IMR-90 (cell line): ENCODE measurements around the gene PIGC. TPM values are rescaled to one million over a fixed set of nuclear protein-coding genes. Genes with fewer than 3 reads are reported as not detected.

Source experiments
- ATAC-seq: fragments of 200-7000 bp; cut with Tn5 transposase; 2 replicates; pipeline ENCODE4 v1.9.1; 2020; ENCODE audit warnings: low read depth, mild to moderate bottlenecking, moderate library complexity
- BruUV-seq: library from RNA; stranded (reverse); fragments of 400-500 nt; replicated peaks from 2 replicates; lab custom pipeline; 2021; lab: Mats Ljungman, UMichigan
- CTCF ChIA-PET: fragments of 300-600 bp; formaldehyde crosslinking; extraction: SDS; loops from one replicate; lab custom pipeline; 2021; ENCODE audit warnings: antibody characterized with exemption; lab: Yijun Ruan, JAX
- POLR2A ChIA-PET: fragments of 300-600 bp; sonication (Branson Sonifier 250); formaldehyde crosslinking; loops from one replicate; lab custom pipeline; 2022; ENCODE audit warnings: antibody characterized with exemption; ENCODE audit not compliant: unreplicated experiment; lab: Charles Lee
- DNase-seq: peaks from one replicate; pipeline ENCODE4 v3.0.0; 2013
- H2AFZ ChIP-seq: replicated peaks from 2 replicates; pipeline ENCODE3; 2013; ENCODE audit warnings: low read length, mild to moderate bottlenecking; ENCODE audit not compliant: poor library complexity
- H2AK5ac ChIP-seq: 2 replicates; pipeline ENCODE4 v1.6.1; 2013; ENCODE audit warnings: low read depth, low read length, inconsistent platforms
- H2AK9ac ChIP-seq: replicated peaks from 2 replicates; pipeline ENCODE3; 2013; ENCODE audit warnings: mild to moderate bottlenecking, low read depth, low read length, moderate library complexity; ENCODE audit not compliant: poor library complexity
- H2BK120ac ChIP-seq: 2 replicates; pipeline ENCODE4 v1.6.1; 2013; ENCODE audit warnings: low read depth, low read length, inconsistent platforms
- H2BK15ac ChIP-seq: 3 replicates; pipeline ENCODE4 v1.6.1; 2013; ENCODE audit warnings: low read depth, low read length, inconsistent platforms
- H2BK20ac ChIP-seq: 2 replicates; pipeline ENCODE4 v1.6.1; 2013; ENCODE audit warnings: low read depth, mild to moderate bottlenecking, inconsistent platforms, low read length, moderate library complexity
- H2BK5ac ChIP-seq: 2 replicates; pipeline ENCODE4 v1.6.1; 2013; ENCODE audit warnings: mild to moderate bottlenecking, low read depth, low read length, inconsistent platforms; ENCODE audit not compliant: poor library complexity, severe bottlenecking
- H3K14ac ChIP-seq: replicated peaks from 2 replicates; pipeline ENCODE4 v1.6.1; 2013; ENCODE audit warnings: low read depth, low read length, inconsistent platforms
- H3K18ac ChIP-seq: 2 replicates; pipeline ENCODE4 v1.6.1; 2013; ENCODE audit warnings: low read depth, low read length, control low read depth
- H3K23ac ChIP-seq: 2 replicates; pipeline ENCODE4 v1.6.1; 2013; ENCODE audit warnings: low read depth, low read length, inconsistent platforms
- H3K27ac ChIP-seq: 2 replicates; pipeline ENCODE4 v1.5.1; 2013; ENCODE audit warnings: mild to moderate bottlenecking, control low read depth, low read length; ENCODE audit not compliant: insufficient read depth
- H3K27me3 ChIP-seq: 2 replicates; pipeline ENCODE4 v1.6.1; 2013; ENCODE audit warnings: low read length; ENCODE audit not compliant: control insufficient read depth, insufficient read depth
- H3K36me3 ChIP-seq: 2 replicates; pipeline ENCODE4 v1.6.1; 2013; ENCODE audit warnings: low read length, mixed read lengths; ENCODE audit not compliant: control insufficient read depth, insufficient read depth
- H3K4ac ChIP-seq: 2 replicates; pipeline ENCODE4 v1.6.1; 2013; ENCODE audit warnings: low read depth, low read length, inconsistent platforms
- H3K4me1 ChIP-seq: 2 replicates; pipeline ENCODE4 v1.6.1; 2013; ENCODE audit warnings: low read length, mixed read lengths; ENCODE audit not compliant: control insufficient read depth, insufficient read depth
- H3K4me2 ChIP-seq: 2 replicates; pipeline ENCODE4 v1.6.1; 2013; ENCODE audit warnings: low read depth, mild to moderate bottlenecking, control low read depth, low read length, moderate library complexity
- H3K4me3 ChIP-seq: 2 replicates; pipeline ENCODE4 v1.5.1; 2013; ENCODE audit warnings: low read depth, mild to moderate bottlenecking, control low read depth, low read length, moderate library complexity; ENCODE audit not compliant: insufficient read depth
- H3K56ac ChIP-seq: 2 replicates; pipeline ENCODE4 v1.6.1; 2013; ENCODE audit warnings: low read length, inconsistent platforms; ENCODE audit not compliant: insufficient read depth; ENCODE audit errors: extremely low read depth
- H3K79me1 ChIP-seq, 2 experiments: 2 replicates each; pipeline ENCODE4 v1.6.1; 2013; ENCODE audit warnings: low read length in 2 of 2, inconsistent platforms in 1 of 2, low read depth in 1 of 2
- H3K9ac ChIP-seq: 2 replicates; pipeline ENCODE4 v1.6.1; 2013; ENCODE audit warnings: low read depth, low read length, control low read depth
- H3K9me1 ChIP-seq: 2 replicates; pipeline ENCODE4 v1.6.1; 2013; ENCODE audit warnings: low read length, inconsistent platforms; ENCODE audit not compliant: insufficient read depth
- H3K9me3 ChIP-seq: 2 replicates; pipeline ENCODE4 v1.6.1; 2013; ENCODE audit warnings: low read length; ENCODE audit not compliant: control insufficient read depth, insufficient read depth
- H4K20me1 ChIP-seq: 2 replicates; pipeline ENCODE4 v1.6.1; 2013; ENCODE audit warnings: low read length, inconsistent platforms; ENCODE audit not compliant: insufficient read depth
- H4K5ac ChIP-seq: 2 replicates; pipeline ENCODE4 v1.6.1; 2013; ENCODE audit warnings: mild to moderate bottlenecking, low read depth, low read length, control low read depth
- H4K8ac ChIP-seq, 2 experiments: 2 replicates each; pipeline ENCODE4 v1.6.1; 2013; ENCODE audit warnings: low read depth in 2 of 2, low read length in 2 of 2, control low read depth in 1 of 2, inconsistent platforms in 1 of 2
- H4K91ac ChIP-seq: 2 replicates; pipeline ENCODE4 v1.6.1; 2013; ENCODE audit warnings: low read depth, low read length, inconsistent platforms; ENCODE audit not compliant: insufficient read depth
- BHLHE40 ChIP-seq: fragments of 150-350 bp; IDR thresholded peaks from 2 replicates; pipeline ENCODE4 v1.6.1; 2016; ENCODE audit warnings: mild to moderate bottlenecking, low read depth, low read length
- CEBPB ChIP-seq: IDR thresholded peaks from 2 replicates; pipeline ENCODE4 v1.6.1; 2012; ENCODE audit warnings: low read depth, low read length, improper control_type of control experiment
- CHD1 ChIP-seq: IDR thresholded peaks from 2 replicates; pipeline ENCODE4 v1.6.1; 2012; ENCODE audit warnings: low read depth, low read length, improper control_type of control experiment
- FOS ChIP-seq: fragments of 150-350 bp; IDR thresholded peaks from 2 replicates; pipeline ENCODE4 v1.6.1; 2016; ENCODE audit warnings: low read depth, low read length
- MAFK ChIP-seq: IDR thresholded peaks from 2 replicates; pipeline ENCODE4 v1.6.1; 2012; ENCODE audit warnings: low read depth, low read length, improper control_type of control experiment
- MAZ ChIP-seq: IDR thresholded peaks from 2 replicates; pipeline ENCODE4 v1.6.1; 2012; ENCODE audit warnings: low read depth, mild to moderate bottlenecking, low read length, improper control_type of control experiment, moderate library complexity, borderline replicate concordance
- MXI1 ChIP-seq: IDR thresholded peaks from 2 replicates; pipeline ENCODE4 v1.6.1; 2012; ENCODE audit warnings: low read depth, mild to moderate bottlenecking, low read length, moderate library complexity, borderline replicate concordance
- NFE2L2 ChIP-seq: fragments of 150-350 bp; IDR thresholded peaks from 2 replicates; pipeline ENCODE4 v1.6.1; 2016; ENCODE audit warnings: low read depth, mild to moderate bottlenecking, low read length
- POLR2A ChIP-seq: IDR thresholded peaks from 2 replicates; pipeline ENCODE4 v1.6.1; 2012; ENCODE audit warnings: mild to moderate bottlenecking, low read depth, low read length
- RAD21 ChIP-seq: IDR thresholded peaks from 2 replicates; pipeline ENCODE4 v1.6.1; 2012; ENCODE audit warnings: low read length, improper control_type of control experiment
- RCOR1 ChIP-seq: IDR thresholded peaks from 2 replicates; pipeline ENCODE4 v1.6.1; 2012; ENCODE audit warnings: mild to moderate bottlenecking, low read length, improper control_type of control experiment; ENCODE audit not compliant: insufficient replicate concordance
- RFX5 ChIP-seq: IDR thresholded peaks from 2 replicates; pipeline ENCODE4 v1.8.0; 2012; ENCODE audit warnings: low read depth, mild to moderate bottlenecking, low read length, moderate library complexity
- SMC3 ChIP-seq: fragments of 150-350 bp; IDR thresholded peaks from 2 replicates; pipeline ENCODE4 v1.6.1; 2016; ENCODE audit warnings: low read depth, mild to moderate bottlenecking, antibody characterized with exemption, low read length, moderate library complexity
- USF2 ChIP-seq: fragments of 150-350 bp; IDR thresholded peaks from 2 replicates; pipeline ENCODE4 v1.6.1; 2017; ENCODE audit warnings: mild to moderate bottlenecking, antibody characterized with exemption, low read length, low read depth
- dilution Hi-C: fragments of 300-500 bp; cut with HindIII; formaldehyde crosslinking; loops from one replicate; pipeline ENCODE4 v1.14.3; 2018; ENCODE audit warnings: low sequenced_read_pairs; ENCODE audit not compliant: unreplicated experiment
- in situ Hi-C: fragments of 300-500 bp; cut with MboI; formaldehyde crosslinking; loops from 3 replicates; pipeline ENCODE4 v1.14.3; 2019; ENCODE audit warnings: low sequenced_read_pairs, inconsistent platforms, mixed read lengths
- intact Hi-C: fragments of 100-400 bp; cut with micrococcal nuclease; formaldehyde crosslinking; loops from 2 replicates; pipeline ENCODE4 v1.10.0; 2022
- polyA plus RNA-seq, 3 experiments: library from polyadenylated mRNA; depleted of rRNA; stranded (reverse); fragments of >200 nt; gene quantifications; 2 replicates each; pipeline ENCODE4 v1.2.3, GENCODE V29; 2012; ENCODE audit warnings: low replicate concordance in 1 of 3
- total RNA-seq: library from RNA; depleted of rRNA; stranded (reverse); fragments of >200 nt; gene quantifications from 2 replicates; pipeline ENCODE4 v1.2.3, GENCODE V29; 2012
- TF ChIP-seq, protein P1 (sequence below): conservative IDR thresholded peaks from 2 replicates; pipeline ENCODE4 v1.5.1; 2012; ENCODE audit warnings: mild to moderate bottlenecking, low read depth, low read length, improper control_type of control experiment
- TF ChIP-seq, protein P2 (sequence below): fragments of 150-350 bp; IDR thresholded peaks from 2 replicates; pipeline ENCODE4 v1.6.1; 2016; ENCODE audit warnings: low read depth, mild to moderate bottlenecking, low read length, moderate library complexity, borderline replicate concordance

The PIGC gene
- total and polyA plus RNA-seq, 2 of the 4 experiments (the other 2 are of a cell fraction): 14.9 to 15.8 TPM

- Histone ChIP-seq H2BK120ac (no peak overlapping the region), H4K5ac (no peak overlapping the region), H3K27me3 (peaks cover 36% of the 10 kb centered on the region), H3K56ac (no peak overlapping the region), H3K18ac (no peak overlapping the region), H4K91ac (no peak overlapping the region), H3K9ac (no peak overlapping the region), H4K8ac (no peak overlapping the region), H2AK5ac (no peak overlapping the region), H3K23ac (no peak overlapping the region), H2AFZ (no peak overlapping the region), H3K9me3 (no peaks in the 10 kb centered on the region), H2BK15ac (no peak overlapping the region), H4K20me1 (no peaks in the 10 kb centered on the region), H3K4me1 (no peaks in the 10 kb centered on the region), H3K14ac (no peak overlapping the region), H3K79me1 (no peaks in the 10 kb centered on the region), H3K36me3 (no peaks in the 10 kb centered on the region), H3K9me1 (no peaks in the 10 kb centered on the region), H3K4ac (no peak overlapping the region), H2BK5ac (no peak overlapping the region), H3K27ac (no peak overlapping the region), H3K4me2 (no peak overlapping the region), H3K4me3 (no peak overlapping the region), H2BK20ac (no peak overlapping the region), H2AK9ac (no peak overlapping the region)
- intact Hi-C loops (no loop called here), dilution Hi-C loops (no loop called here), in situ Hi-C loops (no loop called here)
- ATAC-seq: no peak
- BruUV-seq: no TSS peak
- no peak for DNase-seq
- CTCF ChIA-PET: no interaction called here
- POLR2A ChIA-PET: no interaction called here
- no peak for TF ChIP-seq RFX5
- TF ChIP-seq, protein P1, sequence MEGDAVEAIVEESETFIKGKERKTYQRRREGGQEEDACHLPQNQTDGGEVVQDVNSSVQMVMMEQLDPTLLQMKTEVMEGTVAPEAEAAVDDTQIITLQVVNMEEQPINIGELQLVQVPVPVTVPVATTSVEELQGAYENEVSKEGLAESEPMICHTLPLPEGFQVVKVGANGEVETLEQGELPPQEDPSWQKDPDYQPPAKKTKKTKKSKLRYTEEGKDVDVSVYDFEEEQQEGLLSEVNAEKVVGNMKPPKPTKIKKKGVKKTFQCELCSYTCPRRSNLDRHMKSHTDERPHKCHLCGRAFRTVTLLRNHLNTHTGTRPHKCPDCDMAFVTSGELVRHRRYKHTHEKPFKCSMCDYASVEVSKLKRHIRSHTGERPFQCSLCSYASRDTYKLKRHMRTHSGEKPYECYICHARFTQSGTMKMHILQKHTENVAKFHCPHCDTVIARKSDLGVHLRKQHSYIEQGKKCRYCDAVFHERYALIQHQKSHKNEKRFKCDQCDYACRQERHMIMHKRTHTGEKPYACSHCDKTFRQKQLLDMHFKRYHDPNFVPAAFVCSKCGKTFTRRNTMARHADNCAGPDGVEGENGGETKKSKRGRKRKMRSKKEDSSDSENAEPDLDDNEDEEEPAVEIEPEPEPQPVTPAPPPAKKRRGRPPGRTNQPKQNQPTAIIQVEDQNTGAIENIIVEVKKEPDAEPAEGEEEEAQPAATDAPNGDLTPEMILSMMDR: no peak
- no peak for TF ChIP-seq MAFK
- no peak for TF ChIP-seq RCOR1
- no peak for TF ChIP-seq CEBPB
- TF ChIP-seq CHD1: no peak
- TF ChIP-seq, protein P2, sequence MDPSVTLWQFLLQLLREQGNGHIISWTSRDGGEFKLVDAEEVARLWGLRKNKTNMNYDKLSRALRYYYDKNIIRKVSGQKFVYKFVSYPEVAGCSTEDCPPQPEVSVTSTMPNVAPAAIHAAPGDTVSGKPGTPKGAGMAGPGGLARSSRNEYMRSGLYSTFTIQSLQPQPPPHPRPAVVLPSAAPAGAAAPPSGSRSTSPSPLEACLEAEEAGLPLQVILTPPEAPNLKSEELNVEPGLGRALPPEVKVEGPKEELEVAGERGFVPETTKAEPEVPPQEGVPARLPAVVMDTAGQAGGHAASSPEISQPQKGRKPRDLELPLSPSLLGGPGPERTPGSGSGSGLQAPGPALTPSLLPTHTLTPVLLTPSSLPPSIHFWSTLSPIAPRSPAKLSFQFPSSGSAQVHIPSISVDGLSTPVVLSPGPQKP: no peak
- TF ChIP-seq FOS: no peak
- TF ChIP-seq SMC3: no peak
- no peak for TF ChIP-seq MAZ
- no peak for TF ChIP-seq BHLHE40
- no peak for TF ChIP-seq RAD21
- TF ChIP-seq POLR2A: no peak
- no peak for TF ChIP-seq MXI1
- TF ChIP-seq USF2: no peak
- no peak for TF ChIP-seq NFE2L2
Measured at GRCh38 chr1:172484252-172484651, 40.4 kb upstream of the PIGC start.
